ENCODE results near the gene LSAMP. TPM values are rescaled to one million over a fixed set of nuclear protein-coding genes. Genes with fewer than 3 reads are reported as not detected.

The LSAMP gene
- polyA plus RNA-seq, 2 of the 4 experiments (the other 2 are of a cell fraction): 0.12 to 0.53 TPM

GRCh38 chr3:116405231-116405630 is 40.1 kb downstream of the LSAMP start:
- no peak for DNase-seq (ENCODE audit: low read depth in 1 of 2, low spot score in 1 of 2)
- TF ChIP-seq GATA3 (IDR thresholded peaks at IDR 0.05; ENCODE audit: borderline replicate concordance) (no peak), JUNB (IDR thresholded peaks at IDR 0.05) (no peak), CEBPB (IDR thresholded peaks at IDR 0.05) (no peak), SMC3 (IDR thresholded peaks at IDR 0.05) (no peak), HMGXB4 (CRISPR knock-in tag; IDR thresholded peaks at IDR 0.05; ENCODE audit: borderline replicate concordance) (no peak), ZNF302 (CRISPR knock-in tag; IDR thresholded peaks at IDR 0.05) (no peak), HOXB5 (CRISPR knock-in tag; IDR thresholded peaks at IDR 0.05) (no peak), HOXA7 (CRISPR knock-in tag; IDR thresholded peaks at IDR 0.05) (no peak), CBX8 (IDR thresholded peaks at IDR 0.05) (no peak), FOSB (CRISPR knock-in tag; IDR thresholded peaks at IDR 0.05) (no peak), HES2 (IDR thresholded peaks at IDR 0.05) (no peak), HEYL (CRISPR knock-in tag; IDR thresholded peaks at IDR 0.05) (no peak), TP53 (CRISPR knock-in tag; IDR thresholded peaks at IDR 0.05) (no peak), SREBF2 (IDR thresholded peaks at IDR 0.05) (no peak), NPAS2 (CRISPR knock-in tag; IDR thresholded peaks at IDR 0.05; ENCODE audit: borderline replicate concordance) (no peak), RAD21 (conservative IDR thresholded peaks at IDR 0.05 in 1 of 2, IDR thresholded peaks at IDR 0.05 in 1 of 2) (no peak), EHF (CRISPR knock-in tag; IDR thresholded peaks at IDR 0.05) (no peak)
- WGBS (ENCODE audit: missing lambda C conversion rate): 41% methylated on average over 2 of the region's 2 CpGs
- no peak for FAIRE-seq
- ATAC-seq: no peak
- POLR2A ChIA-PET: no interaction called here
- Histone ChIP-seq H3K4me1 (no peaks in the 10 kb centered on the region), H3K4me2 (no peak overlapping the region), H3K4me3 (no peak overlapping the region), H3K27ac (no peak overlapping the region), H3K9me3 (no peaks in the 10 kb centered on the region)
- CTCF ChIA-PET: no interaction called here

- 0% methylated on average over 2 of the region's 2 CpGs for WGBS (ENCODE audit: missing lambda C conversion rate)
- DNase-seq (ENCODE audit: low read depth in 1 of 2, low spot score in 1 of 2): no peak
- ATAC-seq: no peak
- Histone ChIP-seq H3K9me3 (no peaks in the 10 kb centered on the region), H3K4me3 (no peak overlapping the region), H3K4me2 (no peak overlapping the region), H3K27ac (no peak overlapping the region), H3K4me1 (no peaks in the 10 kb centered on the region)
- FAIRE-seq: no peak
- CTCF ChIA-PET: no interaction called here
- TF ChIP-seq ATOH8 (CRISPR knock-in tag; IDR thresholded peaks at IDR 0.05; ENCODE audit: low read depth): no peak
- no peak for TF ChIP-seq PHF8 (IDR thresholded peaks at IDR 0.05; ENCODE audit: borderline replicate concordance, low read depth)
- TF ChIP-seq ZFP36 (IDR thresholded peaks at IDR 0.05; ENCODE audit: borderline replicate concordance, partially characterized antibody): no peak
- no peak for TF ChIP-seq CTCF (IDR thresholded peaks at IDR 0.05)
- no peak for TF ChIP-seq MAFK (IDR thresholded peaks at IDR 0.05; ENCODE audit: partially characterized antibody)
- no peak for TF ChIP-seq RNF2 (IDR thresholded peaks at IDR 0.05; ENCODE audit: borderline replicate concordance, low read depth)
- TF ChIP-seq POLR2A (IDR thresholded peaks at IDR 0.05; ENCODE audit: low read length): no peak
- POLR2A ChIA-PET: no interaction called here
Measured at GRCh38 chr3:116399701-116400226, 45.5 kb downstream of the LSAMP start.
